ENCODE data around the gene LUZP1. TPM values are rescaled to one million over a fixed set of nuclear protein-coding genes. Genes with fewer than 3 reads are reported as not detected.

The LUZP1 gene
- total RNA-seq, 1 experiment from 2014 or later = 43.4 TPM

- Mint-ChIP-seq H3K27ac (peak overlapping the region; percentile 22), H3K36me3 (peaks cover 18% of the 10 kb centered on the region), H3K9me3 (no peaks in the 10 kb centered on the region), H3K27me3 (ENCODE audit: low read depth) (no peaks in the 10 kb centered on the region), H3K4me3 (no peak overlapping the region), H3K4me1 (peaks cover 33% of the 10 kb centered on the region)
- no peak for DNase-seq (ENCODE audit: low spot score)
- ChIA-PET POLR2A (interaction anchor here (0.6 kb wide), 2 partner anchors 93 to 817 kb away, joined by 3 to 10 read pairs; no protein-coding TSS in a partner anchor), CTCF (interaction anchor here (0.7 to 2.9 kb wide), 6 partner anchors 13 to 126 kb away, joined by 3 to 24 read pairs (median 4); no protein-coding TSS in a partner anchor)
- TF ChIP-seq STAT6 (CRISPR knock-in tag; conservative IDR thresholded peaks at IDR 0.05; ENCODE audit: low read depth) (no peak), GABPB1 (CRISPR knock-in tag; IDR thresholded peaks at IDR 0.05) (no peak), TP53 (CRISPR knock-in tag; IDR thresholded peaks at IDR 0.05) (no peak), ZNF121 (CRISPR knock-in tag; IDR thresholded peaks at IDR 0.05) (no peak), ZNF423 (CRISPR knock-in tag; IDR thresholded peaks at IDR 0.05) (no peak), IRF2 (CRISPR knock-in tag; IDR thresholded peaks at IDR 0.05; ENCODE audit: borderline replicate concordance, low read depth) (no peak), ZNF281 (CRISPR knock-in tag; IDR thresholded peaks at IDR 0.05) (no peak), ZBTB21 (CRISPR knock-in tag; IDR thresholded peaks at IDR 0.05; ENCODE audit: borderline replicate concordance) (no peak), NR1H2 (CRISPR knock-in tag; IDR thresholded peaks at IDR 0.05) (no peak), MLX (CRISPR knock-in tag; IDR thresholded peaks at IDR 0.05) (no peak), ARID4B (CRISPR knock-in tag; IDR thresholded peaks at IDR 0.05; ENCODE audit: borderline replicate concordance) (no peak), CBFB (CRISPR knock-in tag; IDR thresholded peaks at IDR 0.05; ENCODE audit: low read depth) (no peak), JUN (CRISPR knock-in tag; IDR thresholded peaks at IDR 0.05) (no peak), FOXP4 (CRISPR knock-in tag; IDR thresholded peaks at IDR 0.05) (no peak), IRF1 (CRISPR knock-in tag; IDR thresholded peaks at IDR 0.05) (no peak), SMAD4 (CRISPR knock-in tag; IDR thresholded peaks at IDR 0.05) (no peak), SP1 (CRISPR knock-in tag; conservative IDR thresholded peaks at IDR 0.05) (no peak), RELA (CRISPR knock-in tag; IDR thresholded peaks at IDR 0.05; ENCODE audit: borderline replicate concordance) (no peak), FOXJ3 (CRISPR knock-in tag; IDR thresholded peaks at IDR 0.05; ENCODE audit: borderline replicate concordance) (no peak)
- ATAC-seq = no peak
Measured at GRCh38 chr1:23103001-23103889, 65.4 kb downstream of the LUZP1 start.
